GM19468 (cell line): Measurements from ENCODE around the gene CAT.

ENCODE experiments used
- ATAC-seq: cut with Tn5 transposase; IDR thresholded peaks from one replicate; pipeline ENCODE4 v1.9.1; 2021; ENCODE audit warnings: mild to moderate bottlenecking, moderate library complexity, moderate number of reproducible peaks; ENCODE audit not compliant: unreplicated experiment; ENCODE audit errors: extremely low read depth

Gene CAT

DNA sequence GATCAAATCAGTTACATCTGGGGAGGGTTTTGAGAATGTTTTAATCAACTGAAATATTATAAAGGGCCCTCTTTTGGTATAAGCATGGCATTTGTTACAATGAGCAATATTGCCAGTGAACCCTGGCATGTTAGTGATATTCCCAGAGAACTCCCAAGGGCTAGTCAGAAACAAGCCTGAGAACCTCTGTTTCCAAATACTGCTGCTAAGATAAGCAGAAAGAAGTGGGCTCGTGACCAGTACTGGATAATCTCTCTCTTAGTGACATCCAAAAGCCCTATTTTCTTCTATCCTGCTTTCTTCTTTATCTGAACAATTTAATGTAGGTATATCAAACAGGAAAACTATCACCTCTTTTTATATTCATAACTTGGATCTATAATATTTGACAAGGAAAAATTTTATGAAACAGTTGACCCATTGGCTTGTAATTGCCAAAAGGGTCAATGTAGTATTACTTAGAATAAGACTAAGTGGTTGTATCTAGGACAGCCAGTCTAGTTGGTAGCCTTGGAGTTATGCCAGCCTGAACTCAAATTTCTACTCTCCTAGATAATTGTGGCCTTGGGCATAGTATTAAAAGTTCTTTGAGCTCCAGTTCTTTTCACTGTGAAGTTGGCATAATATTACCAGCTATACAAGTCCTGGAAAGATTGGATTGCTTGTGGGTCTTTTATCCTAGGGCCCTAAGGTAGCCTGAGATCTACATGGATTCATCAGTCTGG is 15.7 kb downstream of the CAT start:
- ATAC-seq: no peak

- no peak for ATAC-seq
Measured at GRCh38 chr11:34457607-34458006, 18.9 kb downstream of the CAT start.

GRCh38 chr11:34458525-34458924 is 19.8 kb downstream of the CAT start:
- ATAC-seq: no peak

- ATAC-seq: no peak
Measured at GRCh38 chr11:34459507-34460162, 20.9 kb downstream of the CAT start.

DNA sequence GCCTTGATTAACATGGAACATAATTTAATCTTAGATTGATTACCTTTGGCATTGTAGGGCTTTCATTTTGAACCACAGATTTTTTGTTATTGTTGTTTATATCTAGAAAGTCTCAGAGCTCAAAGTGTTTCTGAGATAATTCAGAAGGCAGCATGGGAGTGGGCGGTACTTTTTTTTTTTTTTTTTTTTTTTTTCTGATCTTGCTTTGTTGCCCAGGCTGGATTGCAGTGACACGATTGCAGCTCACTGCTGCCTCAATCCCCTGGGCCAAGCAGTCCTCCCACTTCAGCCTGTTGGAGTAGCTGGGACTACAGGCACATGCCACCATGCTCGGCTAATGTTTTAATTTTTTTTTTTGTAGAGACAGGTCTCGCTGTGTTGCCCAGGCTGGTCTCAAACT is 21.5 kb downstream of the CAT start:
- ATAC-seq: no peak

GRCh38 chr11:34461215-34461614 is 22.5 kb downstream of the CAT start:
- no peak for ATAC-seq

- no peak for ATAC-seq
Measured at GRCh38 chr11:34464591-34465051, 25.9 kb downstream of the CAT start.

DNA sequence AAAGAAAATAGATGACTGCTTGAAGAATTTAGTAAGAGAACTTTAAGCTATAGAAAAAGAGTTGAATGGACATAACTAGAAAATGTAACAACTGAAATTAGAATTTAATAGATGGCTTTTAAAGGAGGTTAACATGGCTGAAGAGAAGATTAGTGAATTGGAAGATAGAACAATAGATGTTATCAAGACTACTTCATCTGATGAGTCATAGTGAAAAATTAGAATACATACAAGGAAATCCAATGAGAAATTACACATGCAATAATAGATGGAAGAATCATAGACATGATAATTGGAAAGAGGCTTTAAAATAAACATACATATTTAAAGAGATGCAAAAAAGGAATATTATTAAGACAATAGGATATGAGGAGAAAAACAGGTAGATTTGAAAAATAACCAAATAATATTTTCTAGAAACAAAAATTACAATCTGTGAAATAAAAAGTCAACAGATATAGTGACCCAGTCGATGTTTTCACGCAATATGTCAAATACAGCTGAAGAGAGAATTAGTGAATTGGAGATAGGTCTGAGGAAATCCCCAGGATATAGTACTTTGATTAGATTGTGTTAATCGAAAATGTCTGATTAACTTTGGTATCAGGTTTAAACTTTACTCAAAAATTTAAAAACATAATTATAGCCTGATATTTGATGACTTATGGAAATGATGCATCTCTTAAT is 28.2 kb downstream of the CAT start:
- no peak for ATAC-seq

GRCh38 chr11:34468209-34468841 is 29.6 kb downstream of the CAT start:
- no peak for ATAC-seq

DNA sequence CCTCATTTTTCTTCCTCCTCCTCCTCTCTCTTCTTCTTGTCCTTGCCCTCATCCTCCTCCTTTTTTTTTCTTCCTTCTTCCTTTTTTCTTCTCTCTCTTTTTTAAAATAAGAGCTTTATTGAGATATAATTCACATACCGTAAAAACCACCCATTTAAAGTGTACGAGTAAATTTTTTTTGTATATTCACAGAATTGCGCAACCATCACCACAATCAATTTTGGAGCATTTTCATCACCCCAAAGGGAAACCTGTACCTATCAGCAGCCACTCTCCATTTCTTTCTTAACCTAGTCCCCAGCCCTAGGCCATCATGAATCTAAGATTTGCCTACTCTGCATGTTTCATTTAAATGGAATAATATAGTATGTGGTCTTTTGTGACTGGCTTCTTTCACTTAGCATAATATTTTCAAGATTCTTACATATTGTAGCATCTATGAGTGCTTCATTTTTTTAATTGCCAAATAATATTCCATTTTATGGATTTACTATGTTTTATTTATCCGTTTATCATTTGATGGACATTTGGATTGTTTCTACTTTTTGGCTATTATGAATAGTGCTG is 35.0 kb downstream of the CAT start:
- no peak for ATAC-seq

- ATAC-seq: no peak
Measured at GRCh38 chr11:34475656-34476055, 36.9 kb downstream of the CAT start.

DNA sequence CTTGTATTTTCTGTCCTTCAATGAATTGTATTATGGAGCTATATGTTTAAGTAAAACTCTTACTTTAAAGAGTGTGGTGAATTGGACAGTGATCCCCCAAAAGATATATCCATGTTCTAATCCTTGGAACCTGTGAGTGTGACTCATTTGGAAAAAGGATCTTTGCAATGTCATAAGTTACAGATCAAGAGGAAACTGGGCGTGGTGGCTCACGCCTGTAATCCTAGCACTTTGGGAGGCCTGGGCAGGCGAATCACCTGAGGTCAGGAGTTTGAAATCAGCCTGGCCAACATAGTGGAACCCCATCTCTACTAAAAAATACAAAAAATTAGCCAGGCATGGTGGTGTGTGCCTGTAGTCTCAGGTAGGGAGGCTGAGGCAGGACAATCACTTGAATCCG is 38.1 kb downstream of the CAT start:
- no peak for ATAC-seq

DNA sequence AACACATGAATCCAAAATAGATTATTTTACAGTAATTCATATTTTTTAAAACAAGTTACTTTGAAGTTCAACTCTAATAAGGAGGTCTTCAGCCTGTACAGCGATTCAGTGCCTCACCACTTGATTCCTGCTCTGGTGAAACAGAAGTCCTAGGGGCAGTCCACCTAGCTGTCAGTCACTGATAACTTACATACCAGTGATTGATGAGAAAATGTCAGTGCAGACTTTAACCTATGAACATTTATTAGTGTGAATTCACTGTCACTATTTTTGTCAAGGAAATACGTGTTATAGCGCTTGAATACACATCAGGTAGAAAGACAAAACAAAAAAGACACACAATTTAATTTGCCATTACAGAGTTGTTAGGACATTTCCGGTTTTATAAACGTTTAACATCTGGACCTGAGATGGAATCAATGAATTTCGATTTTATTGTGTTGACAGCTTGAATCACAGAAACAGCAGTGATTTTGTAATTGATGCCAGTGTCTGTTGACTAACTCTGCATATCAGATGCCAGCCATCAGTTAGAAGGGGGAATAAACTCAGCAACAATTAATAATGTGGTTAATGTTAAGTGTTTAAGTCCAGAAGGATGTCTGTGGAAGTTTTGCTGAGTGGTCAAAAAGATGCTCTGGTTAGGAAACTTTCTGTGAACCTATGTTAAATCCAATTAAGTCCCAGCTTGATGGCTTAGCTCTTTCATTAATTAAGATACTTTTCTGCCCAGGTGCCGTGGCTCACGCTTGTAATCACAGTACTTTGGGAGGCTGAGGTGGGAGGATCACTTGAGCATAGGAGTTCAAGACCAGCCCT is 40.3 kb downstream of the CAT start:
- no peak for ATAC-seq

DNA sequence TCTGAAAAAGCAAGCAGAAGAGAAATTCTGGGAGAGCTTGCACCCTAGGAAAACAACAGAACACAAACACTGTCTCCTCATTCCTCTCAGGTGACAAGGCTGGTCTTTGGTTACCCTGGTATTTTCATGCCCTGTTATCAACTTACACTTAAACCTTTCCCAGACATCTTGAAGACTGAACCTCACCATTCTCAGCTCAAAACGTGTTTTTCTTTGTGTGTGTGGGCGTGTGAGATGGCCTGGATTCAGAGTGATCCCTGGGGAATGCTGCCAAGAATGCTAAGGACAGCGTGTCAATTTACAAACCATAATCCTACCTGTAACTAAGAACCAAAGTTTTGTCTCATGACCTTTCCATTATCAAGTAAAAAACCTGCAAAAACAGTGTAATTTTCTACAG is 41.6 kb downstream of the CAT start:
- ATAC-seq: no peak

- ATAC-seq: no peak
Measured at GRCh38 chr11:34481307-34481706, 42.6 kb downstream of the CAT start.

- no peak for ATAC-seq
Measured at GRCh38 chr11:34483106-34483874, 44.6 kb downstream of the CAT start.

- no peak for ATAC-seq
Measured at GRCh38 chr11:34487430-34487829, 48.7 kb downstream of the CAT start.

DNA sequence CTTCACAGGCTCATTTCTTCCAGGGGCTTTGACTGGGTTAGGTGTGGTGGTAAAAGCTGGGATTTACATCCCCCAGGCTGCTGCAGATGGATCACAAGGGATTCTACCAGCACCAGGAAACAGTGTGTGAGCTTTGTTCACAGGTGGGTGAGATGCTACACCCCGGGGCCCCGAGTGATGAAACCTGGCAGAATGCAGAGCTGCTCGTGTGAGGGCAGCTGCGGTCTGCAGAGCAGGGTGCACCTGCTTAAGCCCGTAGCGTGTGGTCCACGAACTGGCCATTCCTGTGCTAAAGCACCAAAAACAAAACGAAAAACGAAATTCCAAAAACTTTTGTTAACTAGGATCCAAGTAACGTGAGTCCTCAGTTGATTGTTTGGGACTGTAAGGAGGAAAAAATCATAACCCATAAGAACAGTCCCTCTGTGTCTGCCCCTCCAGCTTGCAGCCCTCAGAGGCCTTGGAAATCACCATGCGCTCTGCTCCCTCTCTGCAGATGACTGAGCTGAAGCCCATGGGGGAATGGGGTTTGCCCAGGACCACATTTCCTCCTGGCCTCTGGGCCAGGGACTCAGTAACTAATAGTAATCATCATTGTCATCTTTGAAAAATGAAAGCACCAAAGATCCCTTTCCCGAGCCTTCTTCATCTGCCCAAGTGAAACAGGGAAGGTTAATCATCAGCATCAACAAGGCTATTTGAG is 50.3 kb downstream of the CAT start:
- ATAC-seq: no peak
